ENCODE data around the gene NRM.

- TF ChIP-seq, protein P1, sequence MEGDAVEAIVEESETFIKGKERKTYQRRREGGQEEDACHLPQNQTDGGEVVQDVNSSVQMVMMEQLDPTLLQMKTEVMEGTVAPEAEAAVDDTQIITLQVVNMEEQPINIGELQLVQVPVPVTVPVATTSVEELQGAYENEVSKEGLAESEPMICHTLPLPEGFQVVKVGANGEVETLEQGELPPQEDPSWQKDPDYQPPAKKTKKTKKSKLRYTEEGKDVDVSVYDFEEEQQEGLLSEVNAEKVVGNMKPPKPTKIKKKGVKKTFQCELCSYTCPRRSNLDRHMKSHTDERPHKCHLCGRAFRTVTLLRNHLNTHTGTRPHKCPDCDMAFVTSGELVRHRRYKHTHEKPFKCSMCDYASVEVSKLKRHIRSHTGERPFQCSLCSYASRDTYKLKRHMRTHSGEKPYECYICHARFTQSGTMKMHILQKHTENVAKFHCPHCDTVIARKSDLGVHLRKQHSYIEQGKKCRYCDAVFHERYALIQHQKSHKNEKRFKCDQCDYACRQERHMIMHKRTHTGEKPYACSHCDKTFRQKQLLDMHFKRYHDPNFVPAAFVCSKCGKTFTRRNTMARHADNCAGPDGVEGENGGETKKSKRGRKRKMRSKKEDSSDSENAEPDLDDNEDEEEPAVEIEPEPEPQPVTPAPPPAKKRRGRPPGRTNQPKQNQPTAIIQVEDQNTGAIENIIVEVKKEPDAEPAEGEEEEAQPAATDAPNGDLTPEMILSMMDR (IDR thresholded peaks at IDR 0.05; ENCODE audit: borderline replicate concordance, extremely low read depth, low read length, poor library complexity, severe bottlenecking), result no peak
- TF ChIP-seq EZH2 (IDR thresholded peaks at IDR 0.05; ENCODE audit: borderline replicate concordance, low read depth, low read length, severe bottlenecking), result no peak
Observed at GRCh38 chr6:30687659-30688431, 2.9 kb downstream of the NRM start.
